ENCODE measurements around the gene CHRDL2. TPM values are rescaled to one million over a fixed set of nuclear protein-coding genes. Genes with fewer than 3 reads are reported as not detected.
"Not testable (repeated sequence)": the region's sequence is repeated elsewhere in the genome, so short reads cannot be mapped to it uniquely, and the experiment has no call there.

Gene CHRDL2
- total and polyA plus RNA-seq, 2 of the 4 experiments (the other 2 are of a cell fraction) = 0.80 TPM; not detected in 1

DNA sequence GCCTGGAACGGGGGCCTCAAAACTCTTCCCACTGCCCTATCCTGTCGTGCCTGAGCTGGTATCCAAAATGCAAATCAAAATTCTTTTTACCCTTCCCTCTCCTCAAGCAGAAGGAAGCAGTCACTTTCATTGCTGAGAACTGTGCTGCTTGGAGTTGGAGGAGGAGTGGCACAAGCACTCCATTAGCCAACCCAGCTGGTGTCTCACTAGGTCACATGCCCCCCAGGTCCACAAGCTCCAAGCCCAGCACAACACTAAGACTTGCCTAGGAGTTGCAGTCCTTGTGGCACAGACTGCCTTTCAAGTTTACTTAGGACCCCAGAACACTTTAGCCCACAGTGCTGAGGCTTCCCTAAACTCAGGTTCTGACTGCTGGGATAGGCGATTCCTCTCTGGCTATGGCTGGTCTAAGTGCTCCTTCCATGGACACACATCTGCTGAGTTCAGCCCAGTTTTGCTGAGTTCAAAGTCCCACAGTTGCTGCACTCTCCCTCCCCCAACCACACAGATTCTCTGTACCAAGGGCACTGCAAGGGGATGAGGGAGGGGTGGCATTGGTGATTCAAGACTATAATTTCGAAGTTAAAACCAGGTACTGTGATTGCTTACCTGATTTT lies 68.6 kb downstream of the CHRDL2 start:
- Histone ChIP-seq H3K79me1 (ENCODE audit: low read depth in 1 of 2, low read length in 2 of 2) (no peaks in the 10 kb centered on the region), H2BK120ac (ENCODE audit: low read depth, low read length) (peak overlapping the region; percentile 3; the same call in 1 of the 2 replicates), H2BK5ac (ENCODE audit: low read depth, low read length, poor library complexity, severe bottlenecking) (no peak overlapping the region), H3K4me3 (ENCODE audit: insufficient read depth, low read depth, low read length) (no peak overlapping the region), H2AK9ac (replicated peaks; ENCODE audit: low read depth, low read length, poor library complexity) (no peak overlapping the region), H4K91ac (ENCODE audit: insufficient read depth, low read depth, low read length) (no peak overlapping the region), H4K5ac (ENCODE audit: low read depth, low read length) (no peak overlapping the region), H4K8ac (ENCODE audit: low read depth in 2 of 2, low read length in 2 of 2) (no peak overlapping the region), H3K18ac (ENCODE audit: low read depth, low read length) (no peak overlapping the region), H3K36me3 (ENCODE audit: control insufficient read depth, insufficient read depth, low read length) (no peaks in the 10 kb centered on the region), H3K9ac (ENCODE audit: low read depth, low read length) (no peak overlapping the region), H3K23ac (ENCODE audit: low read depth, low read length) (no peak overlapping the region; the same call in 1 of the 2 replicates), H2AK5ac (ENCODE audit: low read depth, low read length) (no peak overlapping the region), H3K9me3 (ENCODE audit: control insufficient read depth, insufficient read depth, low read length) (peaks cover 2% of the 10 kb centered on the region; the same call in 1 of the 2 replicates), H3K4me2 (ENCODE audit: low read depth, low read length) (no peak overlapping the region), H3K56ac (ENCODE audit: extremely low read depth, insufficient read depth, low read length) (no peak overlapping the region), H2BK20ac (ENCODE audit: low read depth, low read length) (no peak overlapping the region), H3K4ac (ENCODE audit: low read depth, low read length) (no peak overlapping the region), H3K14ac (replicated peaks; ENCODE audit: low read depth, low read length) (no peak overlapping the region), H2BK15ac (ENCODE audit: low read depth, low read length) (no peak overlapping the region), H4K20me1 (ENCODE audit: insufficient read depth, low read length) (no peaks in the 10 kb centered on the region), H3K4me1 (ENCODE audit: control insufficient read depth, insufficient read depth, low read length) (no peaks in the 10 kb centered on the region), H3K27ac (ENCODE audit: insufficient read depth, low read length) (no peak overlapping the region), H2AFZ (replicated peaks; ENCODE audit: low read length, poor library complexity) (no peak overlapping the region), H3K9me1 (ENCODE audit: insufficient read depth, low read length) (no peaks in the 10 kb centered on the region), H3K27me3 (ENCODE audit: control insufficient read depth, insufficient read depth, low read length) (no peaks in the 10 kb centered on the region)
- dilution Hi-C loops (cut with HindIII; ENCODE audit: low sequenced_read_pairs, unreplicated experiment) (no loop called here), in situ Hi-C loops (cut with MboI; ENCODE audit: low sequenced_read_pairs) (no loop called here), intact Hi-C loops (cut with micrococcal nuclease) (no loop called here)
- TF ChIP-seq, protein P1, sequence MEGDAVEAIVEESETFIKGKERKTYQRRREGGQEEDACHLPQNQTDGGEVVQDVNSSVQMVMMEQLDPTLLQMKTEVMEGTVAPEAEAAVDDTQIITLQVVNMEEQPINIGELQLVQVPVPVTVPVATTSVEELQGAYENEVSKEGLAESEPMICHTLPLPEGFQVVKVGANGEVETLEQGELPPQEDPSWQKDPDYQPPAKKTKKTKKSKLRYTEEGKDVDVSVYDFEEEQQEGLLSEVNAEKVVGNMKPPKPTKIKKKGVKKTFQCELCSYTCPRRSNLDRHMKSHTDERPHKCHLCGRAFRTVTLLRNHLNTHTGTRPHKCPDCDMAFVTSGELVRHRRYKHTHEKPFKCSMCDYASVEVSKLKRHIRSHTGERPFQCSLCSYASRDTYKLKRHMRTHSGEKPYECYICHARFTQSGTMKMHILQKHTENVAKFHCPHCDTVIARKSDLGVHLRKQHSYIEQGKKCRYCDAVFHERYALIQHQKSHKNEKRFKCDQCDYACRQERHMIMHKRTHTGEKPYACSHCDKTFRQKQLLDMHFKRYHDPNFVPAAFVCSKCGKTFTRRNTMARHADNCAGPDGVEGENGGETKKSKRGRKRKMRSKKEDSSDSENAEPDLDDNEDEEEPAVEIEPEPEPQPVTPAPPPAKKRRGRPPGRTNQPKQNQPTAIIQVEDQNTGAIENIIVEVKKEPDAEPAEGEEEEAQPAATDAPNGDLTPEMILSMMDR (conservative IDR thresholded peaks at IDR 0.05; ENCODE audit: low read depth, low read length) = no peak
- no peak for TF ChIP-seq MAZ (IDR thresholded peaks at IDR 0.05; ENCODE audit: borderline replicate concordance, low read depth, low read length)
- TF ChIP-seq, protein P2, sequence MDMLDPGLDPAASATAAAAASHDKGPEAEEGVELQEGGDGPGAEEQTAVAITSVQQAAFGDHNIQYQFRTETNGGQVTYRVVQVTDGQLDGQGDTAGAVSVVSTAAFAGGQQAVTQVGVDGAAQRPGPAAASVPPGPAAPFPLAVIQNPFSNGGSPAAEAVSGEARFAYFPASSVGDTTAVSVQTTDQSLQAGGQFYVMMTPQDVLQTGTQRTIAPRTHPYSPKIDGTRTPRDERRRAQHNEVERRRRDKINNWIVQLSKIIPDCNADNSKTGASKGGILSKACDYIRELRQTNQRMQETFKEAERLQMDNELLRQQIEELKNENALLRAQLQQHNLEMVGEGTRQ (IDR thresholded peaks at IDR 0.05; ENCODE audit: low read depth, low read length) = no peak
- ChIA-PET CTCF (no interaction called here), POLR2A (ENCODE audit: unreplicated experiment) (no interaction called here)
- no peak for ATAC-seq (ENCODE audit: low read depth)
- BruUV-seq (replicated peaks) = no TSS peak
- 90% methylated on average over 2 of the region's 4 CpGs; no CpG with 5 or more reads in 1 of the 2 experiments for WGBS, 2 experiments (ENCODE audit: extremely low coverage in 2 of 2, insufficient read length in 1 of 2)
- DNase-seq = no peak

- H4K20me1 ChIP-seq (ENCODE audit: insufficient read depth, low read length); DNase-seq; H3K4me2 ChIP-seq (ENCODE audit: low read depth, low read length); H3K9me3 ChIP-seq (ENCODE audit: control insufficient read depth, insufficient read depth, low read length); H4K91ac ChIP-seq (ENCODE audit: insufficient read depth, low read depth, low read length); H3K9me1 ChIP-seq (ENCODE audit: insufficient read depth, low read length); H3K4ac ChIP-seq (ENCODE audit: low read depth, low read length); H3K9ac ChIP-seq (ENCODE audit: low read depth, low read length); POLR2A ChIA-PET (ENCODE audit: unreplicated experiment); ATAC-seq (ENCODE audit: low read depth); H3K27me3 ChIP-seq (ENCODE audit: control insufficient read depth, insufficient read depth, low read length); CTCF ChIA-PET; H2AK5ac ChIP-seq (ENCODE audit: low read depth, low read length); intact Hi-C loops (cut with micrococcal nuclease); H3K27ac ChIP-seq (ENCODE audit: insufficient read depth, low read length); H2AK9ac ChIP-seq (replicated peaks; ENCODE audit: low read depth, low read length, poor library complexity); H3K14ac ChIP-seq (replicated peaks; ENCODE audit: low read depth, low read length); H4K5ac ChIP-seq (ENCODE audit: low read depth, low read length); dilution Hi-C loops (cut with HindIII; ENCODE audit: low sequenced_read_pairs, unreplicated experiment); H2BK5ac ChIP-seq (ENCODE audit: low read depth, low read length, poor library complexity, severe bottlenecking); H3K4me3 ChIP-seq (ENCODE audit: insufficient read depth, low read depth, low read length); BruUV-seq (replicated peaks); H3K79me1 ChIP-seq (ENCODE audit: low read depth in 1 of 2, low read length in 2 of 2); H4K8ac ChIP-seq (ENCODE audit: low read depth in 2 of 2, low read length in 2 of 2); H2BK20ac ChIP-seq (ENCODE audit: low read depth, low read length); H2BK15ac ChIP-seq (ENCODE audit: low read depth, low read length); H3K36me3 ChIP-seq (ENCODE audit: control insufficient read depth, insufficient read depth, low read length); H2AFZ ChIP-seq (replicated peaks; ENCODE audit: low read length, poor library complexity); H3K4me1 ChIP-seq (ENCODE audit: control insufficient read depth, insufficient read depth, low read length); H3K56ac ChIP-seq (ENCODE audit: extremely low read depth, insufficient read depth, low read length); H2BK120ac ChIP-seq (ENCODE audit: low read depth, low read length); H3K18ac ChIP-seq (ENCODE audit: low read depth, low read length); in situ Hi-C loops (cut with MboI; ENCODE audit: low sequenced_read_pairs); H3K23ac ChIP-seq (ENCODE audit: low read depth, low read length): not testable (repeated sequence)
- no CpG with 5 or more reads among the region's 4 CpGs for WGBS, 2 experiments (ENCODE audit: extremely low coverage in 2 of 2, insufficient read length in 1 of 2)
Measured at GRCh38 chr11:74659124-74659523, 72.1 kb downstream of the CHRDL2 start.
